Measurements from ENCODE around the gene MARVELD3.
"Not testable (repeated sequence)": the region's sequence is repeated elsewhere in the genome, so short reads cannot be mapped to it uniquely, and the experiment has no call there.

DNA sequence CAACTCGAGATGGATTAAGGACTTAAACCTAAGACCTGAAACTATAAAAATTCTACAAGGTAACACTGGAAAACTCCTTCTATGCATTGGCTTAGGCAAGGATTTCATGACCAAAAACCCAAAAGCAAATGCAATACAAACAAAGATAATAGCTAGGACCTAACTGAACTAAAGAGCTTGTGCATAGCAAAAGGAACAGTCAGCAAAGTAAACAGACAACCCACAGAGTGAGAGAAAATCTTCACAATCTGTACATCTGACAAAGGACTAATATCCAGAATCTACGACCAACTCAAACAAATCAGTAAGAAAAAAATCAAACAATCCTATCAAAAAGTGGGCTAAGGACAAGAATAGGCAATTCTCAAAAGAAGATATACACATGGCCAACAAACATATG is 27.6 kb upstream of the MARVELD3 start:
- TF ChIP-seq CTCF (conservative IDR thresholded peaks at IDR 0.05; ENCODE audit: low read length); EZH2phosphoT487 (IDR thresholded peaks at IDR 0.05; ENCODE audit: borderline replicate concordance): not testable (repeated sequence)

Data from Loucy (cell line).